HTR-8/SVneo (cell line): ENCODE results near the gene TRABD.
"Not testable (repeated sequence)": the region's sequence is repeated elsewhere in the genome, so short reads cannot be mapped to it uniquely, and the experiment has no call there.

Experiments used
- DNase-seq: peaks from one replicate; pipeline ENCODE4 v3.0.0; 2011; ENCODE audit warnings: low spot score, mixed read lengths; ENCODE audit not compliant: insufficient read length
- FAIRE-seq: peaks from 2 replicates; lab custom pipeline; 2011; peaks lifted over from hg19 to GRCh38; lab: Jason Lieb, UNC

TRABD gene

GRCh38 chr22:50185375-50186087 lies at the start of gene TRABD:
Gene TRABD, plus strand, starts transcription at chr22:50185913. Its CDS starts 7,148 bp downstream, at chr22:50193061.
- peak; percentile 26 for FAIRE-seq
- DNase-seq = peak; percentile 80

- DNase-seq (no peak), FAIRE-seq (no peak)
These were observed 49.1 kb upstream of the TRABD start for GRCh38 chr22:50136581-50137015.

GRCh38 chr22:50137277-50137676 lies 48.4 kb upstream of the TRABD start:
- DNase-seq, FAIRE-seq: not testable (repeated sequence)

GRCh38 chr22:50138041-50138440 lies 47.7 kb upstream of the TRABD start:
- DNase-seq (no peak), FAIRE-seq (no peak)

- DNase-seq (no peak), FAIRE-seq (no peak)
These were observed 46.7 kb upstream of the TRABD start for GRCh38 chr22:50138988-50139387.

GRCh38 chr22:50139843-50140415 lies 45.8 kb upstream of the TRABD start:
- DNase-seq = no peak
- FAIRE-seq = peak; percentile 23

GRCh38 chr22:50140615-50141014 lies 45.1 kb upstream of the TRABD start:
- no peak for FAIRE-seq
- no peak for DNase-seq

- no peak for DNase-seq
- FAIRE-seq = no peak
These were observed 44.3 kb upstream of the TRABD start for GRCh38 chr22:50141462-50141861.

- DNase-seq (no peak), FAIRE-seq (no peak)
These were observed 43.8 kb upstream of the TRABD start for GRCh38 chr22:50141891-50142363.

- DNase-seq (no peak), FAIRE-seq (no peak)
These were observed 42.6 kb upstream of the TRABD start for GRCh38 chr22:50143096-50143495.

GRCh38 chr22:50144005-50144614 lies 41.6 kb upstream of the TRABD start:
- FAIRE-seq = no peak

GRCh38 chr22:50145721-50146438 lies 39.8 kb upstream of the TRABD start:
- DNase-seq = no peak
- FAIRE-seq = no peak

More at GRCh38 chr22:50144005-50144614, 41.6 kb upstream of the TRABD start:
- DNase-seq = no peak

GRCh38 chr22:50146439-50147238 lies 39.1 kb upstream of the TRABD start:
- DNase-seq (no peak), FAIRE-seq (no peak)

GRCh38 chr22:50147258-50148165 lies 38.2 kb upstream of the TRABD start:
- DNase-seq, FAIRE-seq: not testable (repeated sequence)

- FAIRE-seq (no peak), DNase-seq (no peak)
These were observed 37.6 kb upstream of the TRABD start for GRCh38 chr22:50148166-50148500.

- DNase-seq (peak; percentile 55), FAIRE-seq (no peak)
These were observed 36.6 kb upstream of the TRABD start for GRCh38 chr22:50148991-50149721.

- FAIRE-seq (no peak), DNase-seq (no peak)
These were observed 35.3 kb upstream of the TRABD start for GRCh38 chr22:50150161-50151129.
